Coronary artery (tissue), 2 donors: ENCODE measurements around the gene PLOD1.
A peak's percentile ranks its signal among the peaks of the same experiment; 100 is the strongest.

Experiments used
- DNase-seq: peaks from one replicate; pipeline ENCODE4 v3.0.0-alpha.2; 2017; ENCODE audit warnings: low spot score
- H3K27ac ChIP-seq, 2 donors: fragments of 200-600 bp; sonication (generic); one replicate each; pipeline ENCODE4 v1.5.1; 2016 to 2019
- H3K4me3 ChIP-seq: fragments of 200-600 bp; sonication (generic); 2 replicates; pipeline ENCODE4 v1.5.1; 2016; ENCODE audit warnings: mild to moderate bottlenecking, moderate library complexity
- CTCF ChIP-seq: fragments of 200-600 bp; sonication (generic); IDR thresholded peaks from one replicate; pipeline ENCODE4 v1.5.1; 2019; ENCODE audit warnings: antibody characterized with exemption

PLOD1 gene

DNA sequence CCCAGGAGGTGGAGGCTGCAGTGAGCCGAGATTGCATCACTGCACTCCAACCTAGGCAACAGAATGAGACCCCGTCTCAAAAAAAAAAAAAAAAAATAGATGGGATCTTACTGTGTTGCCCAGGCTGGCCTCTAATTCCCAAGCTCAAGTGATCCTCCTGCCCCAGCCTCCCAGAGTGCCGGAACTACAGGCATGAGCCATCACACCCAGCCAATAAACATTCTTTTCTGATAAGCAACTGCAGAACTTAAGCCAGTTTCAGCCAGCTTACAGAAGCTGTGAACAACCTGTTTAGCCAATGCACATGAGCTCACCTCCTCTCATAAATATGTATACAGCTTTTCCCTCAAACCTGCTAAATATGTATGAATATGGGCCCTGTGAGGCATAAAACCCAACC, 81.7 kb downstream of the PLOD1 start:
- no peak for TF ChIP-seq CTCF
- H3K27ac ChIP-seq, result no peak overlapping the region
- no peak overlapping the region for H3K4me3 ChIP-seq
- no peak for DNase-seq

DNA sequence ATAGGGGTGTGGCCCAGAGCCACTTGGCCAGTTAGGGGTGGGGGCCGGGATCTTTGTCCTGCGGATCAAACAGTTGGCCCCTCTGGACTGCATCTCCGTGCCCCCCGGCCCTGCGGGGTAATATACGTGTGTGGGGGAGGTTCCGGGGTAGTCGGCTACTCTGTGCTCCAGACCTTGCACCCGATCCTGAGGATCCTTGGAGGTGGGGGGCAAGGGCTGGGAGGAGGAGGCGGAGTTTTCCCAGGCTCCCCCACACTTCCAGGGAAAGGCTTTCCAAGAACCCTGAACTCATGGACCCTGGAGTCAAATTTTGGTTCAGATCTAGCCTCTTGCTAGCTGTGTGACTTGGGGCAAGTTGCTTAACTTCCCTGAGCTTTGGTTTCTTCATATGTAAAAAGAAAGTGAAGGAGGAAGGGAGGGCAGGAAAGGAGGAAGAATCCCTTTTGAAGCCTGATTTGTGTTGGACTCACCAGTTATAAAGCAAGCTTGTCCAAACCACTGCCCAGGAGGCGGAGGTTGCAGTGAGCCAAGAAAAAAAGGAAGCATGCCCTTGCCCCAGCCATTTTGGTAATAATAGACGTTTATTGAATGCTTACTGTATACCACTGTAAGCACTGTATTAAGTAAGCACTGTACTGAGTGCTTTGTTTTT, 85.5 kb downstream of the PLOD1 start:
- Histone ChIP-seq H3K4me3 (peak overlapping the region; percentile 90), H3K27ac (peak overlapping the region; percentile 6 to 84)
- DNase-seq, result no peak
- no peak for TF ChIP-seq CTCF

GRCh38 chr1:12021616-12022015, 87.1 kb downstream of the PLOD1 start:
- no peak overlapping the region for H3K4me3 ChIP-seq
- no peak for TF ChIP-seq CTCF
- DNase-seq, result no peak
- H3K27ac ChIP-seq, result no peak overlapping the region

GRCh38 chr1:12022036-12022435, 87.5 kb downstream of the PLOD1 start:
- no peak for DNase-seq
- H3K4me3 ChIP-seq, result no peak overlapping the region
- no peak overlapping the region for H3K27ac ChIP-seq
- no peak for TF ChIP-seq CTCF
